HepG2 (cell line): ENCODE data around the gene CEBPG. TPM values are rescaled to one million over a fixed set of nuclear protein-coding genes. Genes with fewer than 3 reads are reported as not detected.

Experiments
- ATAC-seq: fragments of 200-7000 bp; cut with Tn5 transposase; 3 replicates; pipeline ENCODE4 v1.9.1; 2020; ENCODE audit warnings: mild to moderate bottlenecking, moderate library complexity
- BruUV-seq: library from RNA; stranded (reverse); fragments of 400-500 nt; replicated peaks from 2 replicates; lab custom pipeline; 2021; lab: Mats Ljungman, UMichigan
- CTCF ChIA-PET: fragments of 300-600 bp; formaldehyde crosslinking; extraction: SDS; loops from one replicate; lab custom pipeline; 2021; ENCODE audit warnings: low total read pairs, inconsistent platforms, low intra/inter-chr PET ratio; lab: Yijun Ruan, JAX
- POLR2A ChIA-PET: fragments of 350-600 bp; sonication (Branson Sonifier 250); formaldehyde crosslinking; loops from one replicate; lab custom pipeline; 2020; ENCODE audit warnings: antibody characterized with exemption, inconsistent platforms; lab: Yijun Ruan, JAX
- DNase-seq: peaks from one replicate; pipeline ENCODE4 v3.0.0-alpha.2; 2015; ENCODE audit warnings: low spot score
- FAIRE-seq: peaks from 3 replicates; lab custom pipeline; 2011; peaks lifted over from hg19 to GRCh38; lab: Jason Lieb, UNC
- H2AFZ ChIP-seq: one replicate; pipeline ENCODE4 v1.6.1; 2011; ENCODE audit warnings: low read length, inconsistent platforms
- H3K27ac ChIP-seq: fragments of 300-600 bp; 3 replicates; pipeline ENCODE4 v1.8.0; 2011; ENCODE audit warnings: mixed run types, mild to moderate bottlenecking, mixed read lengths, low read length, inconsistent platforms; ENCODE audit not compliant: insufficient read depth; ENCODE audit errors: extremely low read length
- H3K27me3 ChIP-seq, 2 experiments: fragments of 200-600 bp in 1 of 2; 2 replicates in 1 of 2; 3 replicates in 1 of 2; pipeline versions ENCODE4 v1.6.0 to v1.8.0; 2011; ENCODE audit warnings: low read length in 2 of 2, mild to moderate bottlenecking in 2 of 2, moderate library complexity in 2 of 2, inconsistent platforms in 1 of 2; ENCODE audit not compliant: insufficient read depth in 2 of 2, control insufficient read depth in 1 of 2
- H3K36me3 ChIP-seq, 2 experiments: fragments of 200-600 bp in 1 of 2; replicated peaks in 1 of 2; 2 replicates in 1 of 2; 3 replicates in 1 of 2; pipeline versions ENCODE4 v1.5.1 to v1.8.0; 2011; ENCODE audit warnings: low read length in 2 of 2, inconsistent platforms in 1 of 2; ENCODE audit not compliant: insufficient read depth in 2 of 2, control insufficient read depth in 1 of 2
- H3K4me1 ChIP-seq: 2 replicates; pipeline ENCODE4 v1.5.1; 2012; ENCODE audit warnings: low read length, inconsistent platforms; ENCODE audit not compliant: insufficient read depth
- H3K4me2 ChIP-seq: 2 replicates; pipeline ENCODE4 v1.6.0; 2011; ENCODE audit warnings: low read depth, low read length, inconsistent platforms
- H3K4me3 ChIP-seq, 3 experiments: fragments of 200-600 bp in 1 of 3; sonication (generic), shearing (Covaris generic) in 1 of 3; replicated peaks in 1 of 3; 2 replicates each; pipeline ENCODE4 v1.5.1; 2011 to 2016; ENCODE audit warnings: low read length in 3 of 3, inconsistent platforms in 2 of 3, low read depth in 2 of 3, mild to moderate bottlenecking in 2 of 3, control low read depth in 1 of 3, mixed read lengths in 1 of 3; ENCODE audit not compliant: insufficient read depth in 1 of 3
- H3K79me2 ChIP-seq: one replicate; pipeline ENCODE4 v1.6.1; 2011; ENCODE audit warnings: low read length, inconsistent platforms; ENCODE audit not compliant: insufficient read depth
- H3K9ac ChIP-seq: 2 replicates; pipeline ENCODE4 v1.6.0; 2011; ENCODE audit warnings: mild to moderate bottlenecking, low read depth, low read length, inconsistent platforms; ENCODE audit not compliant: insufficient read depth
- H3K9me3 ChIP-seq: 2 replicates; pipeline ENCODE4 v1.5.1; 2012; ENCODE audit warnings: mild to moderate bottlenecking, low read length
- H4K20me1 ChIP-seq: 2 replicates; pipeline ENCODE4 v1.6.0; 2011; ENCODE audit warnings: inconsistent platforms, mild to moderate bottlenecking, low read length, moderate library complexity; ENCODE audit not compliant: insufficient read depth
- ATM ChIP-seq: fragments of 450-650 bp; IDR thresholded peaks from 2 replicates; pipeline ENCODE4 v1.7.1; 2017; ENCODE audit warnings: mild to moderate bottlenecking, borderline replicate concordance
- MBNL3 ChIP-seq: fragments of 250-450 bp; sonication (Bioruptor Pico); conservative IDR thresholded peaks from 2 replicates; pipeline ENCODE4 v1.8.0; 2022; ENCODE audit warnings: mild to moderate bottlenecking, inconsistent platforms
- SALL2 ChIP-seq: sonication (generic); formaldehyde crosslinking; IDR thresholded peaks from 2 replicates; pipeline ENCODE4 v1.8.1; 2023; ENCODE audit warnings: mild to moderate bottlenecking, missing genetic modification reagents, inconsistent platforms
- ZNF430 ChIP-seq: sonication (generic); formaldehyde crosslinking; IDR thresholded peaks from 2 replicates; pipeline ENCODE4 v1.9.0; 2021; ENCODE audit warnings: mild to moderate bottlenecking, missing genetic modification reagents
- ZNF619 ChIP-seq: sonication (generic); formaldehyde crosslinking; IDR thresholded peaks from 2 replicates; pipeline ENCODE4 v1.4.0; 2020; ENCODE audit warnings: mild to moderate bottlenecking, missing genetic modification reagents
- ZNF850 ChIP-seq: sonication (generic); formaldehyde crosslinking; conservative IDR thresholded peaks from 2 replicates; pipeline ENCODE4 v1.9.0; 2021; ENCODE audit warnings: mild to moderate bottlenecking, missing genetic modification reagents
- ZNF883 ChIP-seq: sonication (generic); formaldehyde crosslinking; IDR thresholded peaks from 2 replicates; pipeline ENCODE4 v1.5.1; 2020; ENCODE audit warnings: mild to moderate bottlenecking, missing genetic modification reagents; ENCODE audit errors: not compliant biosample characterization
- WGBS: methylation state at CpG from one replicate; pipeline ENCODE4 v1.1.6; 2017; ENCODE audit warnings: low lambda C conversion rate; 5-methylcytosine and 5-hydroxymethylcytosine counted together
- in situ Hi-C: cut with HindIII; loops from 2 replicates; pipeline ENCODE4 v1.10.0; 2017; ENCODE audit warnings: low pct_unique_long_range_greater_than_20kb; ENCODE audit not compliant: extremely low pct_ligation_motif_present
- intact Hi-C: fragments of 100-400 bp; cut with micrococcal nuclease; formaldehyde crosslinking; loops from one replicate; pipeline ENCODE4 v1.10.0; 2022; ENCODE audit not compliant: unreplicated experiment
- polyA plus RNA-seq, 8 experiments: library from polyadenylated mRNA; depleted of rRNA in 3 of 8; stranded (reverse) in 7 of 8; unstranded in 1 of 8; fragments of >200 nt; fragmentation: Illumina TruSeq in 4 of 8; extraction: Trizol in 4 of 8; gene quantifications; 2 replicates each; pipeline versions ENCODE4 v1.2.1 to v1.2.3, GENCODE V29; 2011 to 2016; ENCODE audit warnings: low read depth in 4 of 8, missing spikeins in 1 of 8, mixed read lengths in 1 of 8; ENCODE audit not compliant: insufficient read depth in 1 of 8
- total RNA-seq, 5 experiments: library from RNA; depleted of rRNA; stranded (reverse); fragments of >200 nt; fragmentation: Illumina TruSeq; extraction: Trizol; gene quantifications; 2 replicates each; pipeline ENCODE4 v1.2.3, GENCODE V29; 2016; ENCODE audit warnings: low read depth in 1 of 5
- TF ChIP-seq, protein P1 (sequence below): IDR thresholded peaks from 2 replicates; pipeline ENCODE4 v1.6.1; 2016; ENCODE audit warnings: missing compliant biosample characterization, missing genetic modification reagents, borderline replicate concordance
- TF ChIP-seq, protein P2 (sequence below): sonication (generic); formaldehyde crosslinking; IDR thresholded peaks from 2 replicates; pipeline ENCODE4 v1.9.0; 2021; ENCODE audit warnings: missing genetic modification reagents, mild to moderate bottlenecking, borderline replicate concordance
- TF ChIP-seq, protein P3 (sequence below): sonication (generic); formaldehyde crosslinking; IDR thresholded peaks from 2 replicates; pipeline ENCODE4 v1.4.0; 2020; ENCODE audit warnings: mild to moderate bottlenecking, missing genetic modification reagents
- TF ChIP-seq, protein P4 (sequence below): sonication (generic); formaldehyde crosslinking; IDR thresholded peaks from 2 replicates; pipeline ENCODE4 v1.5.0; 2020; ENCODE audit warnings: mild to moderate bottlenecking, missing genetic modification reagents
- TF ChIP-seq, protein P5 (sequence below): sonication (generic); formaldehyde crosslinking; IDR thresholded peaks from 2 replicates; pipeline ENCODE4 v1.4.0; 2020; ENCODE audit warnings: missing genetic modification reagents, borderline replicate concordance
- TF ChIP-seq, protein P6 (sequence below): sonication (generic); formaldehyde crosslinking; IDR thresholded peaks from 2 replicates; pipeline ENCODE4 v1.8.0; 2022; ENCODE audit warnings: missing genetic modification reagents, low read depth, mild to moderate bottlenecking, borderline replicate concordance

CEBPG gene
- total and polyA plus RNA-seq, 2 of the 13 experiments (the other 11 are each of a cell fraction or from before 2014, with no cell fraction given), result 25.7 to 34.3 TPM

DNA sequence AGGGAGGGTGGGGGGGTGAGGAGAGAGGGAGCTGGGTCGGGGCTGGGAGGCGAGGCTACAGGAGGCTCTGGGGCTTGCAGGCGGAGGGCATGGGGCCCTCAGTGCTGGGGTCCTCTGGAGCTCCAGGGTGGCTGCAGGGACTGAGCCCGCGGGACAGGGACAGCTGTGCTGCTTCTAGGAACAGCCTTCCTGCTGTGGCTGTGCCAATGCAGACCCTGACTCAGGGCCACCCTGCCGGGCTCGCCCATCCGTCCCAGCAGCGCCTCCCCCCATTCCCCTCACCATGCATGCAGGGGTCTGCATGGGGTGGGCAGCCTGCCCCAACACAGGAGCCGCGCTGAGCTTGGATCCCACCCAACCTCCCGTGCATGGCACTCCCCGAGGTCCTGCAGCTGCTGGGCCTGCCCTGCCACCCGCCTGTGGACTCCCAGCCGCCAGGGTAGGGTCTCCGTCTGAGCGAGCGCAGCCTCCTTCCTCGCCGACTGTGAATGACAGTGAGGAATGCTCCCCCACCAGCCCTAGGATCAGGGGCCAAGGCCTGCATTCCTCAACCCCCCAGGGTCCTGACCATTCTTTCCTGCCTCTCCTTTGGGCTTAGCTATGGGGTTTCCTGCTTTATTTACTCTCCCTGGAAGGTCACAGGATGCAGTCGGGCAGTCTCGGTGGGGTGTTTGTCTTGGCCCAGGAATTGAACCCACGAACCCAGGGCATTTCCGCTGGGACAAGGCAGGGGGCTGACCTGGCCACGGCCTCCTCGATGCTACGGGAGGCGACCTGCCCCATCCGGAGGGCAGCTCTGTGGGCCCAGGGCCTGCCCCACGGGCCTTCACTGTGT lies 23.4 kb downstream of the CEBPG start:
- DNase-seq, result peak; percentile 95
- Histone ChIP-seq H3K9ac (peak overlapping the region; percentile 62), H2AFZ (no peak overlapping the region), H3K9me3 (no peaks in the 10 kb centered on the region), H3K4me3 (peak overlapping the region; percentile 8 to 51 (median 26); a peak in 5 of 6 replicates), H3K4me2 (peak overlapping the region; percentile 69), H3K27me3 (no peaks in the 10 kb centered on the region), H3K79me2 (no peaks in the 10 kb centered on the region), H3K4me1 (peaks cover 100% of the 10 kb centered on the region), H4K20me1 (no peaks in the 10 kb centered on the region), H3K36me3 (no peaks in the 10 kb centered on the region), H3K27ac (peak overlapping the region; percentile 94)
- POLR2A ChIA-PET, result interaction anchor here (1.2 to 3.4 kb wide), 8 partner anchors 9 to 148 kb away, joined by 3 to 23 read pairs (median 6); partner anchors contain the start of genes CEBPA and CEBPG
- in situ Hi-C loops, result no loop called here
- intact Hi-C loops, result no loop called here
- no TSS peak for BruUV-seq
- WGBS, result 6% methylated on average over 5 of the region's 30 CpGs
- FAIRE-seq, result peak; percentile 94
- ATAC-seq, result peak; percentile 49
- CTCF ChIA-PET, result interaction anchor here (1.0 kb wide), 1 partner anchor 10 kb away, joined by 3 read pairs; no protein-coding TSS in a partner anchor
- TF ChIP-seq ZNF883 (CRISPR knock-in tag) (peak; percentile 76), ZNF430 (CRISPR knock-in tag) (peak; percentile 94; the same call in 1 of the 2 replicates), MBNL3 (CRISPR knock-in tag) (no peak), ZNF619 (CRISPR knock-in tag) (no peak), ATM (no peak), ZNF850 (CRISPR knock-in tag) (no peak), SALL2 (CRISPR knock-in tag) (no peak)
- TF ChIP-seq, protein P1, sequence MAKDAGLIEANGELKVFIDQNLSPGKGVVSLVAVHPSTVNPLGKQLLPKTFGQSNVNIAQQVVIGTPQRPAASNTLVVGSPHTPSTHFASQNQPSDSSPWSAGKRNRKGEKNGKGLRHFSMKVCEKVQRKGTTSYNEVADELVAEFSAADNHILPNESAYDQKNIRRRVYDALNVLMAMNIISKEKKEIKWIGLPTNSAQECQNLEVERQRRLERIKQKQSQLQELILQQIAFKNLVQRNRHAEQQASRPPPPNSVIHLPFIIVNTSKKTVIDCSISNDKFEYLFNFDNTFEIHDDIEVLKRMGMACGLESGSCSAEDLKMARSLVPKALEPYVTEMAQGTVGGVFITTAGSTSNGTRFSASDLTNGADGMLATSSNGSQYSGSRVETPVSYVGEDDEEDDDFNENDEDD, result peak; percentile 48; the same call in 1 of the 2 replicates
- TF ChIP-seq, protein P2, sequence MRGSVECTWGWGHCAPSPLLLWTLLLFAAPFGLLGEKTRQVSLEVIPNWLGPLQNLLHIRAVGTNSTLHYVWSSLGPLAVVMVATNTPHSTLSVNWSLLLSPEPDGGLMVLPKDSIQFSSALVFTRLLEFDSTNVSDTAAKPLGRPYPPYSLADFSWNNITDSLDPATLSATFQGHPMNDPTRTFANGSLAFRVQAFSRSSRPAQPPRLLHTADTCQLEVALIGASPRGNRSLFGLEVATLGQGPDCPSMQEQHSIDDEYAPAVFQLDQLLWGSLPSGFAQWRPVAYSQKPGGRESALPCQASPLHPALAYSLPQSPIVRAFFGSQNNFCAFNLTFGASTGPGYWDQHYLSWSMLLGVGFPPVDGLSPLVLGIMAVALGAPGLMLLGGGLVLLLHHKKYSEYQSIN, result no peak
- TF ChIP-seq, protein P3, sequence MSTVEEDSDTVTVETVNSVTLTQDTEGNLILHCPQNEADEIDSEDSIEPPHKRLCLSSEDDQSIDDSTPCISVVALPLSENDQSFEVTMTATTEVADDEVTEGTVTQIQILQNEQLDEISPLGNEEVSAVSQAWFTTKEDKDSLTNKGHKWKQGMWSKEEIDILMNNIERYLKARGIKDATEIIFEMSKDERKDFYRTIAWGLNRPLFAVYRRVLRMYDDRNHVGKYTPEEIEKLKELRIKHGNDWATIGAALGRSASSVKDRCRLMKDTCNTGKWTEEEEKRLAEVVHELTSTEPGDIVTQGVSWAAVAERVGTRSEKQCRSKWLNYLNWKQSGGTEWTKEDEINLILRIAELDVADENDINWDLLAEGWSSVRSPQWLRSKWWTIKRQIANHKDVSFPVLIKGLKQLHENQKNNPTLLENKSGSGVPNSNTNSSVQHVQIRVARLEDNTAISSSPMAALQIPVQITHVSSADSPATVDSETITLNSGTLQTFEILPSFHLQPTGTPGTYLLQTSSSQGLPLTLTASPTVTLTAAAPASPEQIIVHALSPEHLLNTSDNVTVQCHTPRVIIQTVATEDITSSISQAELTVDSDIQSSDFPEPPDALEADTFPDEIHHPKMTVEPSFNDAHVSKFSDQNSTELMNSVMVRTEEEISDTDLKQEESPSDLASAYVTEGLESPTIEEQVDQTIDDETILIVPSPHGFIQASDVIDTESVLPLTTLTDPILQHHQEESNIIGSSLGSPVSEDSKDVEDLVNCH (CRISPR knock-in tag), result 0 out of 2 replicates have a peak, but pooled peaks have one; percentile 65
- TF ChIP-seq, protein P4, sequence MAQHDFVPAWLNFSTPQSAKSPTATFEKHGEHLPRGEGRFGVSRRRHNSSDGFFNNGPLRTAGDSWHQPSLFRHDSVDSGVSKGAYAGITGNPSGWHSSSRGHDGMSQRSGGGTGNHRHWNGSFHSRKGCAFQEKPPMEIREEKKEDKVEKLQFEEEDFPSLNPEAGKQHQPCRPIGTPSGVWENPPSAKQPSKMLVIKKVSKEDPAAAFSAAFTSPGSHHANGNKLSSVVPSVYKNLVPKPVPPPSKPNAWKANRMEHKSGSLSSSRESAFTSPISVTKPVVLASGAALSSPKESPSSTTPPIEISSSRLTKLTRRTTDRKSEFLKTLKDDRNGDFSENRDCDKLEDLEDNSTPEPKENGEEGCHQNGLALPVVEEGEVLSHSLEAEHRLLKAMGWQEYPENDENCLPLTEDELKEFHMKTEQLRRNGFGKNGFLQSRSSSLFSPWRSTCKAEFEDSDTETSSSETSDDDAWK (CRISPR knock-in tag), result no peak
- TF ChIP-seq, protein P5, sequence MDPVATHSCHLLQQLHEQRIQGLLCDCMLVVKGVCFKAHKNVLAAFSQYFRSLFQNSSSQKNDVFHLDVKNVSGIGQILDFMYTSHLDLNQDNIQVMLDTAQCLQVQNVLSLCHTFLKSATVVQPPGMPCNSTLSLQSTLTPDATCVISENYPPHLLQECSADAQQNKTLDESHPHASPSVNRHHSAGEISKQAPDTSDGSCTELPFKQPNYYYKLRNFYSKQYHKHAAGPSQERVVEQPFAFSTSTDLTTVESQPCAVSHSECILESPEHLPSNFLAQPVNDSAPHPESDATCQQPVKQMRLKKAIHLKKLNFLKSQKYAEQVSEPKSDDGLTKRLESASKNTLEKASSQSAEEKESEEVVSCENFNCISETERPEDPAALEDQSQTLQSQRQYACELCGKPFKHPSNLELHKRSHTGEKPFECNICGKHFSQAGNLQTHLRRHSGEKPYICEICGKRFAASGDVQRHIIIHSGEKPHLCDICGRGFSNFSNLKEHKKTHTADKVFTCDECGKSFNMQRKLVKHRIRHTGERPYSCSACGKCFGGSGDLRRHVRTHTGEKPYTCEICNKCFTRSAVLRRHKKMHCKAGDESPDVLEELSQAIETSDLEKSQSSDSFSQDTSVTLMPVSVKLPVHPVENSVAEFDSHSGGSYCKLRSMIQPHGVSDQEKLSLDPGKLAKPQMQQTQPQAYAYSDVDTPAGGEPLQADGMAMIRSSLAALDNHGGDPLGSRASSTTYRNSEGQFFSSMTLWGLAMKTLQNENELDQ (CRISPR knock-in tag), result no peak
- TF ChIP-seq, protein P6, sequence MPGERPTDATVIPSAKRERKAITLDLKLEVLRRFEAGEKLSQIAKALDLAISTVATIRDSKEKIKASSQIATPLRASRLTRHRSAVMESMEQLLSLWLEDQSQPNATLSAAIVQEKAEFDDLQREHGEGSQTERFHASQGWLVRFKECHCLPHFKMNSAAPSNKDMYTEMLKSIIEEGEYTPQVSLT, result no peak
